DMS53 treated with DMSO at 0.1 percent for 48 hours (cell line): Measurements from ENCODE around the gene SLC39A10.
"Not testable (repeated sequence)": the region's sequence is repeated elsewhere in the genome, so short reads cannot be mapped to it uniquely, and the experiment has no call there.

ENCODE experiments used
- DNase-seq: peaks from one replicate; lab custom pipeline; 2025; ENCODE audit not compliant: unreplicated experiment; lab: John Stamatoyannopoulos, UW

Gene SLC39A10

GRCh38 chr2:195656859-195657633 lies at the start of gene SLC39A10:
SLC39A10 (plus strand) TSS chr2:195657226; CDS start chr2:195680043, 22,817 bp downstream.
- DNase-seq, result peak; percentile 97

GRCh38 chr2:195608768-195609454 lies 48.1 kb upstream of the SLC39A10 start:
- no peak for DNase-seq

GRCh38 chr2:195610717-195611116 lies 46.3 kb upstream of the SLC39A10 start:
- no peak for DNase-seq

GRCh38 chr2:195612611-195613495 lies 44.2 kb upstream of the SLC39A10 start:
- no peak for DNase-seq

GRCh38 chr2:195613922-195614321 lies 43.1 kb upstream of the SLC39A10 start:
- DNase-seq, result peak; percentile 20

GRCh38 chr2:195619590-195619989 lies 37.4 kb upstream of the SLC39A10 start:
- DNase-seq, result no peak

GRCh38 chr2:195620501-195620900 lies 36.5 kb upstream of the SLC39A10 start:
- no peak for DNase-seq

GRCh38 chr2:195622966-195623365 lies 34.1 kb upstream of the SLC39A10 start:
- DNase-seq, result no peak

GRCh38 chr2:195626507-195626906 lies 30.5 kb upstream of the SLC39A10 start:
- DNase-seq, result no peak

GRCh38 chr2:195628666-195629065 lies 28.4 kb upstream of the SLC39A10 start:
- no peak for DNase-seq

- no peak for DNase-seq
Measured at GRCh38 chr2:195632856-195633572, 24.0 kb upstream of the SLC39A10 start.

- DNase-seq, result no peak
Measured at GRCh38 chr2:195633573-195633870, 23.5 kb upstream of the SLC39A10 start.

GRCh38 chr2:195633974-195634373 lies 23.1 kb upstream of the SLC39A10 start:
- no peak for DNase-seq

GRCh38 chr2:195636890-195637289 lies 20.1 kb upstream of the SLC39A10 start:
- DNase-seq, result no peak

GRCh38 chr2:195638750-195639149 lies 18.3 kb upstream of the SLC39A10 start:
- no peak for DNase-seq

GRCh38 chr2:195639238-195639858 lies 17.7 kb upstream of the SLC39A10 start:
- DNase-seq, result no peak

- DNase-seq, result no peak
Measured at GRCh38 chr2:195639959-195640358, 17.1 kb upstream of the SLC39A10 start.

GRCh38 chr2:195642027-195642678 lies 14.9 kb upstream of the SLC39A10 start:
- no peak for DNase-seq

GRCh38 chr2:195642679-195643068 lies 14.4 kb upstream of the SLC39A10 start:
- DNase-seq, result no peak

GRCh38 chr2:195644708-195645107 lies 12.3 kb upstream of the SLC39A10 start:
- not testable (repeated sequence) for DNase-seq
